ENCODE results near the gene KHDRBS2. TPM values are rescaled to one million over a fixed set of nuclear protein-coding genes. Genes with fewer than 3 reads are reported as not detected.

The KHDRBS2 gene
- total RNA-seq, 1 experiment from 2014 or later = not detected

- no peak for DNase-seq (ENCODE audit: low read depth)
Observed at GRCh38 chr6:62175195-62175594, 110.8 kb downstream of the KHDRBS2 start.

DNA sequence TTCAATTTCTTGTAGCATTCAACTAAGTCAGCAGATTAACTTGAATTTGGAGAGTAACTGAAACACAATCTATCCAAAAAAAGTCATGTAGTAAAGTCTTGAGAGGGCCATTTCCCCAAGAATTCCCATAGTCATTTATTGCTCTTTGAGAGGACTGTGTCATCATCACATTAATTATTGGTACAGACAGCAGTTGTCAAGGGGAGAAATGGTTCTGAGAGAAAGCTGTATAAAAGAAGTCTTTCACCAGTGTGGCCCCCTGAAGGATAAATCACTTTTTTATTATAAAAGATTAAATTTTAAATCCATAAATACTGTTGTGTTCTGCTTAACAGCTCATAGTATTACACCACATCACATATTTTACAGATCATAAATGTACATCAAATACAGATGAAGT, 111.5 kb downstream of the KHDRBS2 start:
- DNase-seq (ENCODE audit: low read depth) = no peak

DNA sequence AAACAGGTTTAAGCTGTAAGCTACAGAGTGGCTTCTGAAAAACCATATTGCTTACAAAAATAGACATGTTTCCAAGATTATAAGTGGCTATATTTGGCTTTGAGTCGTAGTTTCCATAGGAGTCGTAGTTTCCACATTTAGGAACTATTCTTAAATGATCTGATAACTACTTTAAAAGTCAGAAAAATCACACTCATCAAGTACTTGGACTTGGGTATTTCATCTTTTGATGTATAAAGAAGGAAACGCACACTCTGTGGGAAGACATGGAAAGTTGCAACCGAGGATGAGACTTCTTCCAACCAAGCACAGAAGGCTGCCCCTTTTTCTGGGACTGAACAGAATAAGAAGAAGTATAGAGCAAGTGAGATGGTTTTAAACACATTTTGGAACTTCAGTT, 118.3 kb downstream of the KHDRBS2 start:
- DNase-seq (ENCODE audit: low read depth) = no peak

DNA sequence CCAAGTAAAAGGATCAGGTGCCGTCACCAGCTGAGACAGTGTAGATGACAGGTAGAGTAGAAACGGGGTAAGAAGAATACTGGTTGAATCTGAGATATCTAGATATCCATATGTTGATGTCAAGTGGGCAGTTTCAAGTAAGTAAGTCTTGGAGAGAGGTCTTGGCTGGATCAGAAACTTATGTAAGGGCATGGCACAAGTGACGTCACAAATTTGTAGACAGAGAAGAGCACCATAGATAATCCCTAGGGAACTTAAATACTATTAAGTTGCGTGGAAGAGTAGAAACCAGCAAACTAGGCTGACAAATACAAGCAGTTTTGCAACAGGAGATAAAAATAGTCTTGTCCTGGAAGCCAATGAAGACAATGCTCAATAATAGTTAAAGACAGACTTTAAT, 123.2 kb downstream of the KHDRBS2 start:
- no peak for DNase-seq (ENCODE audit: low read depth)

DNA sequence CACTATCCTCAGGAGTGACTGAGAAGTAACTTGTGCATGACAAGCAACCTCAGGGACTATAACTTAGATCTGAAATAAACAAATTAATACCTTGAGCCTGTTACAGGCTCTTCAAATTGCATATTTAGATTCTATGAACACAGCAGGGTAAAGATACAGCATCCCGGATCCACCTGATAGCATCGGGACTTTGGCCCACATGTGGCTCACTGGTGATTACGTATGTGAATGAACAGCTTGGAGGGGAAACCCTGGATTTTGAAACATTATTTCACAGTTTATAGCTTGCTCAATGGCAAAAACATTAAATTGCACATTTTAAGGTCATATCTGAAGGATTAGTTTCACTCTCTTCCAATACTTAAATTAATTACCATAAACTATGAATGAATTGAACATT, 133.2 kb downstream of the KHDRBS2 start:
- DNase-seq (ENCODE audit: low read depth) = no peak

- peak; percentile 4 for DNase-seq (ENCODE audit: low read depth)
Observed at GRCh38 chr6:62150048-62150663, 135.9 kb downstream of the KHDRBS2 start.

DNA sequence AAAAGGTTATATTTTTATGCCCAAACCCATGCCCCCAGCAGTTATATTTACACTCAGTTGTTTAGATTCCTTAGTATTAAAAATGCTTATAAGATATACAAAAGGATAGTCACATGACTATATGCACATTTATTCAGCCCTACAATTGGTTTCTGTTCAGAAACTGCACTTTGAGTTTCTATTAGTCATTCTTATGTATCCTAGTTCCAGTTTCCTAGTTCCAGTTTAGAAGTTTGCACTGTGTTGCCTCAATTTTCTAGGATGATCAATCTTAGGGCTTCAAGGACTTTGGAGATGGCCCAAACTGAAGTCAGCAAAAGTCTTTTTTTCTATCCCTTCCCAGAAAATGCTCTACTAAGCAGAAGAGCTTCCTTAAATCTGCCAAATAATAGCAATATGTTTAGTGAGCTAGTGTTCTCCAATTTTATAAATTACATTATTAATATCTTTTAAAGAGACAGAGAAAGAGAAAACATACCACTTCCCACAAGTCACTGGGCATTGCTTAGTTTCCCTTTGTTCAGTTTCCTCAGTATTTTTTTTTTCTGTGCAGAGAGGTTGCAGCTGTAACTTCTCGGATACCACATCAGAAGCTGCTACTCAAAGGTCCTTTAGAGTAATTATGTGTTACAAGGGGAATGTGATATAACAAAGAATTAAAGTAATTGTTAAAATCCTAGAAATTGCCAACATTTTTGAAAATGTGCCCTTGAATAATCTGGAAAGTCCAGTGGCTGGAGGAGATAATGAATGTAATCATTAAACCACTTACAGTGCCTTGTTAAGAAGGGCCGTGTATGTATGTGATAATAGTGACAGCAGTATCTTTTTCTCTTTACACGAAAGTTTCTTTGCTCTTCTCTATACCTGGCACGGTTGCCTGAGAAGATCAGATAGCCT, 138.8 kb downstream of the KHDRBS2 start:
- DNase-seq (ENCODE audit: low read depth) = no peak

- DNase-seq (ENCODE audit: low read depth) = no peak
Observed at GRCh38 chr6:62129127-62129526, 156.9 kb downstream of the KHDRBS2 start.

DNA sequence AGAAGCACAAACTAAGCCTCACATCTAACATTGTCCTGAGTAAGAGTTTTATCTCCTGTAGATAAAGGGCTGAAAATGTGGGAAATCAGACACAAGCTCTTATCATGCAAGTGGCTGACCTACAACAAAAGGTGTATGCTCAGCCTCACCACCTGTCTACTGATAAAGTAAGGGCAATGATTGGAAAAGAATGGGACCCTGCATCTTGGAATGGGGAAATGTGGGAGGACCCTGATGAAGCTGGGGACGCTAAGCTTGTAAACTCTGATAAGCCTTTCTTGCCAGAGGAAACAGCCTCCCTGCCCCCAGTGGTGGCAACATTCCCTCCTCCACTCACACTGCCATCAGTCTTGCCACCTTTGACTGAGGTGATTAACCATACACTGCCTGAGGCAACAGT, 166.6 kb downstream of the KHDRBS2 start:
- DNase-seq (ENCODE audit: low read depth) = no peak

GRCh38 chr6:62103186-62103859, 182.7 kb downstream of the KHDRBS2 start:
- no peak for DNase-seq (ENCODE audit: low read depth)

GRCh38 chr6:62102387-62102786, 183.6 kb downstream of the KHDRBS2 start:
- DNase-seq (ENCODE audit: low read depth) = no peak

DNA sequence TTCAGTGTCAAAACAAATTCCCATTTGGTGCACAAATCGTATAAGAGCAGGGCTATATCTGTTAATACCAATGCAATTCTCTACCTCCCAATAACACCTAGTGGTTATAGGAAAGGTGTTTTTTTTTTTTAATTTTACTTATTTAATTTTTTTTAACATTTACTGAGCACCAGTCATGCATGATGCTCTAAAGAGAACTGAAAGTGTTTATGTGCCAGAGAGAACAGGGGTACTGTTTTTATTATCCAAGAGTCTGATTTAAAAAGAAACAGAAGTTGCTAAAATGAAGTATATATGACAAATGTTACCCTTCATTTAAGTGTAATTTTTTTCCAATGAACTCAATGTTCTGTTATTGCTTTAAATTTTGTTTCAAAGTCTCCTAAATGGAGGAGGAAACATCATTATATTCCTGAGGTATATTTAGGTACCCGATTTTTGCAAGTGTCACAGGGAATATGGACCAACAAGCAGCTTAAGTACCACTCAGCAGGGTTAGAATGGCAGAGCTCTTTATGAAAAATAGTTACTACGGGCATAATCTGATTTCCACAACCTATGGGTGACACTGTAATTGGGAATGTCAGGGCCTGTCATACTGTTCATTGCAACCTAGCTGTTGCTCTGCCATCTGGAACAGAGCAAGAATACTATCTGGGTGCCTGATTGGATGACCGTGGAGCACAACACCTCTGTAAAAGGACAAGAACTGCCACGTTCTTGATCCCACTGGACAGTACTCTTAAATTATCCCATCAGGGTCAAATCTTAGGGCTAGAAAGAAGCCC, 195.4 kb downstream of the KHDRBS2 start:
- no peak for DNase-seq (ENCODE audit: low read depth)

GRCh38 chr6:62089781-62090180, 196.2 kb downstream of the KHDRBS2 start:
- no peak for DNase-seq (ENCODE audit: low read depth)

GRCh38 chr6:62086047-62086446, 200.0 kb downstream of the KHDRBS2 start:
- DNase-seq (ENCODE audit: low read depth) = no peak

DNA sequence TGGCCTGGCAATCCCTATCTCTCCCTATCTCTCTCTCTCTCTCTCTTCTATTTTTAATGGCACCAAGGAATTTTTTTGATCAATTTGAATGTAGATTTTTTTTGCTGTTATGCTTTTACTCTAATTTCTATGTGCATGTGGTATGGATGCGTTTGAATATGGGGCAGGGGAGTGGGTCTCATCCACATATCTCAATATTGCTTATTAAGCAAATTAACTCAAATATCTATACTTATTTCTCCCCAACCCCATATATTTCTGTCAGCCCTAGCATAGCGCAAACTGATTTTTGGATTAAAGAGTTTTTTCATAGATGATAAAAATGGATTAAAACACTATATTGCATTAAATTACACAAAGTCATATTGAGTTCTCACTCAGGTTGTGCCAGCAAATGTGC, 210.2 kb downstream of the KHDRBS2 start:
- DNase-seq (ENCODE audit: low read depth) = no peak

- no peak for DNase-seq (ENCODE audit: low read depth)
Observed at GRCh38 chr6:62059901-62060300, 226.1 kb downstream of the KHDRBS2 start.

- no peak for DNase-seq (ENCODE audit: low read depth)
Observed at GRCh38 chr6:62057300-62057699, 228.7 kb downstream of the KHDRBS2 start.

GRCh38 chr6:62045502-62045901, 240.5 kb downstream of the KHDRBS2 start:
- no peak for DNase-seq (ENCODE audit: low read depth)

DNA sequence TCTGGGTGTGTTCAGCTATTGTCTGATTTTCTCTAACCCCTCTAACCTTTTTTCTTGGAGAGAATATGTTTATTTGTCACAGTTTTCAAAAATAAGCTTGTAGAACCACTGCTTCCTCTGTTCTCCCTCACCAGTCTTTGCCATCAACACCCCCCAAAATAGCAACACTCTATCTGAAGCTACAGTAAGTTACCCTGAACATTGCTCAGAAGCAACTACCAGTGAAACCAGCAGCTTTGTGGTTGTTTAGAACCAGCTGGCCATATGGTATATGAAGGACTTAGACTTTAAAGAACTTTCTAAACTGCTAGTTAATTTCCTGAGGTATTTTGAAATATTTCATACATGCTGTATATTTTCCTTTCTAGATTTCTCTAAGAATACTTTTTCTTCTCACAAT, 242.9 kb downstream of the KHDRBS2 start:
- no peak for DNase-seq (ENCODE audit: low read depth)

DNA sequence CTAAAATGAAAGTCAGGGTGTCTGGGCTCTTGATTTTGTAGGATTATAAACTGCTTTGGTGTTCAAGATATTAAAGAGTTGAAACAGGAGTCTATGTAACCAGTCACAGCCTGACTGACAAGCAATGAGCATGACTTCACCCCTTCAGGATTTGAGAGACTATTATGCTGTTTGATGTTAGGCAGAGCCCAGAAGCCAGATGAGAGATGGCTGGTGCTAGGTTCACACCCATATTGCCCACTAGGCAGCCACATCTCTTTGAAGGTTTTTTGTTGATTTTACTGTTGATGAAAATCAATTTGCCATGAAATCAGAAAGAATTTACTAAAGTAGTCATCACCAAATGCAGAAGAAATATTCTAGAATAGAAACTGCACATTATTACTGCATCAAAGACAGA, 243.6 kb downstream of the KHDRBS2 start:
- no peak for DNase-seq (ENCODE audit: low read depth)

DNA sequence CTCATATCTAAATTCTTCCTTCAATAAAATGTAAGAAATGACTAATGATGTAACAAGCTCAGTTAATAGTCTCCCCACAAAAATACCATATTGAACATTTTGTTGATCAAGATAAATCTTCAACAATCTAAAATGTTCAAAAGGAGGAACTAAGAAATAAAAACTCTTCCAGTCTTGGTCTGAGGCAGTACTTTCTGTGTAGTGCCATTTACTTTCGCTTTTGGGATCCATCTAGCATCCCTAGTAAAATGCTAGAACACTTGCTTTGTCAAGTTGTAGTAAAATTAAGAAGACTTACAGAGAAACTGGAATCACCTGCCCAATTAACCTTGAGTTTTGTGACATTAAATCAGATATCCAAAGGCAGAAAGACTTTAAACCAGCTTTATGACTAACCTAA, 246.4 kb downstream of the KHDRBS2 start:
- DNase-seq (ENCODE audit: low read depth) = no peak

GRCh38 chr6:62037445-62037844, 248.6 kb downstream of the KHDRBS2 start:
- DNase-seq (ENCODE audit: low read depth) = no peak

Data from RPMI7951 (cell line).